ENCODE data around the gene PRKAG3. TPM values are rescaled to one million over a fixed set of nuclear protein-coding genes. Genes with fewer than 3 reads are reported as not detected.
A peak's percentile ranks its signal among the peaks of the same experiment; 100 is the strongest.
"Not testable (repeated sequence)": the region's sequence is repeated elsewhere in the genome, so short reads cannot be mapped to it uniquely, and the experiment has no call there.

PRKAG3 gene
- total RNA-seq, 1 experiment from 2014 or later, result not detected

GRCh38 chr2:218852911-218853667 lies 21.5 kb upstream of the PRKAG3 start:
- TF ChIP-seq CTCF (IDR thresholded peaks at IDR 0.05; ENCODE audit: unreplicated experiment), result peak; percentile 89
- H3K4me3 Mint-ChIP-seq (ENCODE audit: unreplicated experiment), result no peak overlapping the region

GRCh38 chr2:218851286-218851685 lies 19.7 kb upstream of the PRKAG3 start:
- H3K9me3 Mint-ChIP-seq (ENCODE audit: unreplicated experiment), result no peaks in the 10 kb centered on the region
- intact Hi-C loops (cut with micrococcal nuclease), result loop anchor here (5.0 kb wide), 1 partner anchor 146 kb away; no protein-coding TSS in a partner anchor
- no peak overlapping the region for H3K4me3 Mint-ChIP-seq (ENCODE audit: unreplicated experiment)
- no peak for DNase-seq (ENCODE audit: unreplicated experiment)
- no peak for TF ChIP-seq CTCF (IDR thresholded peaks at IDR 0.05; ENCODE audit: unreplicated experiment)
- no peaks in the 10 kb centered on the region for H3K27me3 Mint-ChIP-seq (ENCODE audit: insufficient read depth, unreplicated experiment)
- H3K27ac Mint-ChIP-seq (ENCODE audit: low read depth, unreplicated experiment), result no peak overlapping the region
- BruUV-seq (replicated peaks), result no TSS peak
- peaks cover 7% of the 10 kb centered on the region for H3K36me3 Mint-ChIP-seq (ENCODE audit: insufficient read depth, unreplicated experiment)
- POLR2A ChIA-PET, result interaction anchor here (0.8 to 1.5 kb wide), 2 partner anchors 141 to 325 kb away, joined by 3 to 4 read pairs; partner anchors contain the start of genes CNPPD1 and TTLL4
- peaks cover 21% of the 10 kb centered on the region for H3K4me1 Mint-ChIP-seq (ENCODE audit: insufficient read depth, unreplicated experiment)
- CTCF ChIA-PET, result interaction anchor here (0.5 to 6.6 kb wide), 10 partner anchors 23 to 1769 kb away, joined by 3 to 61 read pairs (median 4); partner anchors contain the start of gene TTLL4

More at GRCh38 chr2:218852911-218853667, 21.5 kb upstream of the PRKAG3 start:
- ChIA-PET POLR2A (interaction anchor here (0.7 to 1.5 kb wide), 5 partner anchors 30 to 323 kb away, joined by 3 to 4 read pairs (median 3); partner anchors contain the start of gene CNPPD1), CTCF (interaction anchor here (0.9 to 6.6 kb wide), 13 partner anchors 11 to 637 kb away, joined by 3 to 61 read pairs (median 3); no protein-coding TSS in a partner anchor)
- no TSS peak for BruUV-seq (replicated peaks)
- peaks cover 23% of the 10 kb centered on the region for H3K4me1 Mint-ChIP-seq (ENCODE audit: insufficient read depth, unreplicated experiment)
- H3K27ac Mint-ChIP-seq (ENCODE audit: low read depth, unreplicated experiment), result no peak overlapping the region
- no peaks in the 10 kb centered on the region for H3K9me3 Mint-ChIP-seq (ENCODE audit: unreplicated experiment)
- peaks cover 5% of the 10 kb centered on the region for H3K27me3 Mint-ChIP-seq (ENCODE audit: insufficient read depth, unreplicated experiment)
- intact Hi-C loops (cut with micrococcal nuclease), result loop anchor here (1.0 to 5.0 kb wide), 3 partner anchors 45 to 266 kb away; no protein-coding TSS in a partner anchor
- peak; percentile 67 for DNase-seq (ENCODE audit: unreplicated experiment)
- H3K36me3 Mint-ChIP-seq (ENCODE audit: insufficient read depth, unreplicated experiment), result peaks cover 7% of the 10 kb centered on the region

GRCh38 chr2:218850796-218851195 lies 19.2 kb upstream of the PRKAG3 start:
- H3K4me3 Mint-ChIP-seq (ENCODE audit: unreplicated experiment), result no peak overlapping the region
- ChIA-PET POLR2A (interaction anchor here (1.6 to 1.7 kb wide), 2 partner anchors 119 to 179 kb away, joined by 4 to 7 read pairs; partner anchors contain the start of genes RNF25 and STK36), CTCF (interaction anchor here (0.5 to 6.6 kb wide), 16 partner anchors 13 to 1769 kb away, joined by 3 to 61 read pairs (median 4); partner anchors contain the start of gene TTLL4)
- H3K4me1 Mint-ChIP-seq (ENCODE audit: insufficient read depth, unreplicated experiment), result peaks cover 21% of the 10 kb centered on the region
- H3K9me3 Mint-ChIP-seq (ENCODE audit: unreplicated experiment), result no peaks in the 10 kb centered on the region
- no peak for TF ChIP-seq CTCF (IDR thresholded peaks at IDR 0.05; ENCODE audit: unreplicated experiment)
- intact Hi-C loops (cut with micrococcal nuclease), result loop anchor here (5.0 kb wide), 1 partner anchor 147 kb away; no protein-coding TSS in a partner anchor
- BruUV-seq (replicated peaks), result no TSS peak
- no peak for DNase-seq (ENCODE audit: unreplicated experiment)
- no peak overlapping the region for H3K27ac Mint-ChIP-seq (ENCODE audit: low read depth, unreplicated experiment)
- no peaks in the 10 kb centered on the region for H3K27me3 Mint-ChIP-seq (ENCODE audit: insufficient read depth, unreplicated experiment)
- H3K36me3 Mint-ChIP-seq (ENCODE audit: insufficient read depth, unreplicated experiment), result peaks cover 7% of the 10 kb centered on the region

- H3K27ac Mint-ChIP-seq (ENCODE audit: low read depth, unreplicated experiment), result no peak overlapping the region
These were observed 18.1 kb upstream of the PRKAG3 start for GRCh38 chr2:218849721-218850120.

GRCh38 chr2:218846963-218847362 lies 15.4 kb upstream of the PRKAG3 start:
- H3K27ac Mint-ChIP-seq (ENCODE audit: low read depth, unreplicated experiment); H3K36me3 Mint-ChIP-seq (ENCODE audit: insufficient read depth, unreplicated experiment); H3K27me3 Mint-ChIP-seq (ENCODE audit: insufficient read depth, unreplicated experiment); BruUV-seq (replicated peaks); DNase-seq (ENCODE audit: unreplicated experiment); H3K4me1 Mint-ChIP-seq (ENCODE audit: insufficient read depth, unreplicated experiment); H3K4me3 Mint-ChIP-seq (ENCODE audit: unreplicated experiment): not testable (repeated sequence)
- intact Hi-C loops (cut with micrococcal nuclease), result loop anchor here (1.0 kb wide), 5 partner anchors 119 to 188 kb away; partner anchors contain the start of genes BCS1L, RNF25, STK36 and ZNF142
- CTCF ChIA-PET, result interaction anchor here (0.6 to 4.7 kb wide), 36 partner anchors 8 to 444 kb away, joined by 3 to 41 read pairs (median 4); partner anchors contain the start of genes BCS1L, PRKAG3, RNF25 and STK36
- peaks cover 13% of the 10 kb centered on the region for H3K9me3 Mint-ChIP-seq (ENCODE audit: unreplicated experiment)
- POLR2A ChIA-PET, result interaction anchor here (0.5 to 1.5 kb wide), 3 partner anchors 136 to 440 kb away, joined by 3 to 8 read pairs (median 4); no protein-coding TSS in a partner anchor

More at GRCh38 chr2:218849721-218850120, 18.1 kb upstream of the PRKAG3 start:
- peaks cover 21% of the 10 kb centered on the region for H3K4me1 Mint-ChIP-seq (ENCODE audit: insufficient read depth, unreplicated experiment)
- no peak overlapping the region for H3K4me3 Mint-ChIP-seq (ENCODE audit: unreplicated experiment)
- CTCF ChIA-PET, result interaction anchor here (0.6 to 6.6 kb wide), 16 partner anchors 14 to 202 kb away, joined by 3 to 61 read pairs (median 4); partner anchors contain the start of genes BCS1L, TTLL4 and ZNF142
- no TSS peak for BruUV-seq (replicated peaks)
- peaks cover 7% of the 10 kb centered on the region for H3K36me3 Mint-ChIP-seq (ENCODE audit: insufficient read depth, unreplicated experiment)
- intact Hi-C loops (cut with micrococcal nuclease), result loop anchor here (5.0 kb wide), 1 partner anchor 148 kb away; no protein-coding TSS in a partner anchor
- no peaks in the 10 kb centered on the region for H3K27me3 Mint-ChIP-seq (ENCODE audit: insufficient read depth, unreplicated experiment)
- TF ChIP-seq CTCF (IDR thresholded peaks at IDR 0.05; ENCODE audit: unreplicated experiment), result no peak
- POLR2A ChIA-PET, result interaction anchor here (1.6 to 1.7 kb wide), 2 partner anchors 118 to 178 kb away, joined by 4 to 7 read pairs; partner anchors contain the start of genes RNF25 and STK36
- DNase-seq (ENCODE audit: unreplicated experiment), result peak; percentile 87
- H3K9me3 Mint-ChIP-seq (ENCODE audit: unreplicated experiment), result no peaks in the 10 kb centered on the region

Measured in MCF 10A (cell line).